NOMO-1 treated with dmso at 0.1 percent for 144 hours (cell line): ENCODE results near the gene HBQ1.
"Not testable (repeated sequence)": the region's sequence is repeated elsewhere in the genome, so short reads cannot be mapped to it uniquely, and the experiment has no call there.

Experiments
- DNase-seq: peaks from one replicate; lab custom pipeline; 2025; ENCODE audit not compliant: unreplicated experiment; lab: John Stamatoyannopoulos, UW

Gene HBQ1

DNA sequence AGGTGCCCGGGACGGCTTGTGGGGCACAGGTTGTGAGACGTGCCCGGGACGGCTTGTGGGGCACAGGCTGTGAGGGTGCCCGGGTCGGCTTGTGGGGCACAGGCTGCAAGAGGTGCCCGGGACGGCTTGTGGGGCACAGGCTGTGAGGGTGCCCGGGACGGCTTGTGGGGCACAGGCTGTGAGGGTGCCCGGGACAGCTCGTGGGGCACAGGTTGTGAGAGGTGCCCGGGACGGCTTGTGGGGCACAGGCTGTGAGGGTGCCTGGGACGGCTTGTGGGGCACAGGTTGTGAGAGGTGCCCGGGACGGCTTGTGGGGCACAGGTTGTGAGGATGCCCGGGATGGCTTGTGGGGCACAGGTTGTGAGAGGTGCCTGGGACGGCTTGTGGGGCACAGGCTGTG lies 20.0 kb upstream of the HBQ1 start:
- DNase-seq = not testable (repeated sequence)

DNA sequence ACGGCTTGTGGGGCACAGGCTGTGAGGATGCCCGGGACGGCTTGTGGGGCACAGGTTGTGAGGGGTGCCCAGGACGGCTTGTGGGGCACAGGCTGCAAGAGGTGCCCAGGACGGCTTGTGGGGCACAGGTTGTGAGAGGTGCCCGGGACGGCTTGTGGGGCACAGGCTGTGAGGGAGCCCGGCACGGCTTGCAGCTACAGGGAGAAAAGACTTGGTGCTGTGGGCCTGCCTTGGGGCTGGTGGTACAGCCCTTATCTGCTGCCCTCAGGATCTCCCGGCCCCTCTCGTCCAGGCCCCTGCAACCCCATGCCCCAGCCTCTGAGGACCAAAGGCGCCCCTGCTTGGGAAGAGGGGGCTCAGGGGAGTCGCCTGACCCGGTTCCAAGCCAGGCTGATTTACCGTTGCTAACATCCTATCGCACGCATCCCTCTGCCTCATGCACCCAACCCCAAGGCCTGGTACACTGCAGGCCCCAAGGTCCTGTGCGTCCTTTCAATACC lies 19.5 kb upstream of the HBQ1 start:
- no peak for DNase-seq

DNA sequence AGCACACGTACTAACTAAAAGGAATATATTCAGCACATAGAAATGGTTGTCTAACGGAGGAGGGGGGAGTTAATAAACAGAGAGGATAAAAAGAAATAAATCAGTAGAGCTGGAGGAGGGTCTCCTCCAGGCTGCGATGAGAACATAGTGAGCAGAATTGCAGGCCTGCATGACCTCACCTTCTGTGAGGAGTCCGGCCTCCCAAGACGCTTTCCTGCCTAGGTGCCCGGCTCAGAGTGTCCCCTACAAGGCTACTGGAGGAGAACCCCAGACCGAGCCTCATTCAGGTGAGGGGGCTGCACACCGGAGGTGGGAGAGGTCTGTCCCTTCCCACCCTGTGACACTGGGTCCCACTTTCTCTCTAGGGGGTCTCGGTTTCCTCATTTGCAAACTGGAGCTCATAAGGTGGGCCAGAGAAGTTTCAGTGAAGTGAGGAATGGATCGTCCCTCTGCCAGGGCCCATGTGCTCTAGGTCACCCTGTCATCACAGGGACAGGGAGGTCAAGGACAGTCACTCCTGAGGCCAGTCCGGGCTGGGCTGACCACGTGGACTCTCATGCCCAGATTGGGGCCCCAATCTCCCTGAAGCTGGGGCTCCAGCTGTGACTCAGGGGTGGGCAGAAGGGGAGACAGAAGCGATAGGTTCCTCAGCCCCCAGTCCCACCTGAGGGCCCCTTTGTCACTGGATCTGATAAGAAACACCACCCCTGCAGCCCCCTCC lies 17.8 kb upstream of the HBQ1 start:
- DNase-seq = no peak

DNA sequence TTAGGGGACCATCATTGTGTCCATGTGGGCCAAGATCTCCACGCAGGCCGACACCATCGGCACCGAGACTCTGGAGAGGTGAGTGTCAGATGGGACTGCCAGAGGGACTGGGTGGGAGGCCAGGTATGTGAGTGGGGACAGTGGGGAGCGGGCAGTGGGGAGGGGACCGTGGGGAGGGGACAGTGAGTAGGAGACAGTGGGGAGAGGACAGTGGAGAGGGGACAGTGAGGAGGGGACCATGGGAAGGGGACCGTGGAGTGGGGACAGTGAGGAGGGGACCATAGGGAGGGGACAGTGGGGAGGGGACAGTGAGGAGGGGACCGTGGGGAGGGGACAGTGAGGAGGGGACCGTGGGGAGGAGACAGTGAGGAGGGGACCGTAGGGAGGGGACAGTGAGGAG lies 17.1 kb upstream of the HBQ1 start:
- not testable (repeated sequence) for DNase-seq

DNA sequence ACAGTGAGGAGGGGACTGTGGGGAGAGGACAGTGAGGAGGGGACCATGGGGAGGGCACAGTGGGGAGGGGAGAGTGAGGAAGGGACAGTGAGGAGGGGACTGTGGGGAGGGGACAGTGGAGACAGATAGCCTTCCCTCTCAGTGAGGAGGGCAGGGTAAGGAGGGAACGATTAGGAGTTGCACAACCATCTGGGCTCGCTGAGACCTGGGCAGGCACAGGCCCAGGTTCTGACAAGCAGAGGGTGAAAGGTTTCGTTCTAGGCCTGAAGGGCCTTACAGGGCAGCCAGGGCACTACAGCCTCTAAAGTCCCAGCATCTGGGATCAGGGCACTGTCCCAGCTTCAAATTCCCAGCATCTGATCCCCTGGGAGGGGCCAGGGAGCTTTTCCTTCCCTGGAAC lies 16.6 kb upstream of the HBQ1 start:
- DNase-seq = not testable (repeated sequence)

DNA sequence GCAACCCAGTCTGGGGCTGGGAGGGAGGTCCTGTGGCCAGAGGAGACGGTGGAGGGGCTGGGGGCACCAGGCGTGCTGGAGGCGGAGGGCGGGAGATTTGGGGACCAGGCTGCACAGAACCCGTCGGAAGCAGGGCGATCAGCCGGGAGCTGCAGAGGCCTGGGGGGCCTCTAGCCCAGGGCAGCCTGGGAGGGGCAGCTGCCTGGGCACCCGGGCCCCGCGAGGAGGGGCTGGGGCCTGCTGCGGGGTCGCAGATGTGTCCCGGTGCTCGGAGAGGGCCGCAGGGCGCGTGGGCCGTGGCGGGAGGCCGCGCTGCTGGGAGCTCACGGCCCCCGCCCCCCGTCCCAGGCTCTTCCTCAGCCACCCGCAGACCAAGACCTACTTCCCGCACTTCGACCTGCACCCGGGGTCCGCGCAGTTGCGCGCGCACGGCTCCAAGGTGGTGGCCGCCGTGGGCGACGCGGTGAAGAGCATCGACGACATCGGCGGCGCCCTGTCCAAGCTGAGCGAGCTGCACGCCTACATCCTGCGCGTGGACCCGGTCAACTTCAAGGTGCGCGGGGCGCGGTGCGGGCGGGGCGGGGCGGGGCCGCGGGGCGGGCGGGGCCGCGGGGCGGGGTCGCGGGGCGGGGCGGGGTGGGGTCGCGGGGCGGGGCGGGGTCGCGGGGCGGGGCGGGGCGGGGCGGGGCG lies 16.0 kb upstream of the HBQ1 start:
- not testable (repeated sequence) for DNase-seq

DNA sequence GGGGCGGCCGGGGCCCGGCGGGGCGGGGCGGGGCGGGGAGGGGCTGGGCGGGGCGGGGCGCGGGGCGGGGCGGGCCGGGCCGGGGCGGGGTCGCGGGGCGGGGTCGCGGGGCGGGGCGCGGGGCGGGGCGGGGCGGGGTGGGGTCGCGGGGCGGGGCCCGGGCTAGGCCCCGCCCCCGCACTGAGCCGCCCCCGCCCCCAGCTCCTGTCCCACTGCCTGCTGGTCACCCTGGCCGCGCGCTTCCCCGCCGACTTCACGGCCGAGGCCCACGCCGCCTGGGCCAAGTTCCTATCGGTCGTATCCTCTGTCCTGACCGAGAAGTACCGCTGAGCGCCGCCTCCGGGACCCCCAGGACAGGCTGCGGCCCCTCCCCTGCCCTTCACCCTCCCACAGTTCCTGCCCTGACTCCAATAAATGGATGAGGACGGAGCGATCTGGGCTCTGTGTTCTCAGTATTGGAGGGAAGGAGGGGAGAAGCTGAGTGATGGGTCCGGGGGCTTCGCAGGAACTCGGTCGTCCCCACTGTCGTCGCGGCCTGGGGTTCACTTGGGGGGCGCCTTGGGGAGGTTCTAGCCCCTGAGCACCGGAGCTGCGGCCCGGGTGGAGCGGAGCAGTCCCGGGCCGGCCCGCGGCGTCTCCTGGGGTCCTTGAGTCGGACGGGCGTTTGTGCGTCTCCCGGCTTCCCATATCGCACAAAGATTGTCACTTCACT lies 15.3 kb upstream of the HBQ1 start:
- no peak for DNase-seq

DNA sequence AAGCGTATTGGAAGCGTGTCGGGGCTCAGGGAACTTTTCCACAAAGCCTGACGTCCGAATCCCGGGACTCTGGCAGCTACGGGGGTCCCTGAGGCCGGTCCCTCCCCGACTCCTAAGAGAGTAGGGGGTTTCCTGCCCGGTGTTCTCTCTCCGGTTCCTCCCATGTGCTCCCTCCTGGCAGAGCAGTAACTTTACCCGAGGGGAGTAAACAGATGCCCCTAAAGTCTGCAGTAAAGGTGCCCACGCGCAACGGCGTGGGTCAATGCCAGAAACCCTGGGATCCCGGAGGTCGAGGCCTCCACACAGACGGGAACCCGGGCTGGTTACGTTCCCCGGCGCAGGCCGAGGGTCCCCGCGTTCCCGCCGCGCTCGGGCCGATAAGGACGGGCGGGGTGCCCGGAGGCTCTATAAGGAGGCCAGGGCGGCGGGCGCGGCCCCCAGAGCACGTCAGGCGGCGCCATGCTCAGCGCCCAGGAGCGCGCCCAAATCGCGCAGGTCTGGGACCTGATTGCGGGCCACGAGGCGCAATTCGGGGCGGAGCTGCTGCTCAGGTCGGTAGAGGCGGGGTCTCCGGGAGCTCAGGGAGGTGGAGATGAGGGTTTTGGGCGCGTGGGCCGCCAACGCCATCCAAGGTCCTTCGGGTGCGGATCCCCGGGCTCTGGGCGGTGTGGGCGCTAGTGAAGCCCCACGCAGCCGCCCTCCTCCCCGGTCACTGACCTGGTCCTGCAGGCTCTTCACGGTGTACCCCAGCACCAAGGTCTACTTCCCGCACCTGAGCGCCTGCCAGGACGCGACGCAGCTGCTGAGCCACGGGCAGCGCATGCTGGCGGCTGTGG lies 14.5 kb upstream of the HBQ1 start, which contains the start of gene HBM:
HBM (plus strand) TSS at position 440 of the 836 bp plus-strand sequence; CDS start at position 460, 20 bp downstream.
- no peak for DNase-seq

DNA sequence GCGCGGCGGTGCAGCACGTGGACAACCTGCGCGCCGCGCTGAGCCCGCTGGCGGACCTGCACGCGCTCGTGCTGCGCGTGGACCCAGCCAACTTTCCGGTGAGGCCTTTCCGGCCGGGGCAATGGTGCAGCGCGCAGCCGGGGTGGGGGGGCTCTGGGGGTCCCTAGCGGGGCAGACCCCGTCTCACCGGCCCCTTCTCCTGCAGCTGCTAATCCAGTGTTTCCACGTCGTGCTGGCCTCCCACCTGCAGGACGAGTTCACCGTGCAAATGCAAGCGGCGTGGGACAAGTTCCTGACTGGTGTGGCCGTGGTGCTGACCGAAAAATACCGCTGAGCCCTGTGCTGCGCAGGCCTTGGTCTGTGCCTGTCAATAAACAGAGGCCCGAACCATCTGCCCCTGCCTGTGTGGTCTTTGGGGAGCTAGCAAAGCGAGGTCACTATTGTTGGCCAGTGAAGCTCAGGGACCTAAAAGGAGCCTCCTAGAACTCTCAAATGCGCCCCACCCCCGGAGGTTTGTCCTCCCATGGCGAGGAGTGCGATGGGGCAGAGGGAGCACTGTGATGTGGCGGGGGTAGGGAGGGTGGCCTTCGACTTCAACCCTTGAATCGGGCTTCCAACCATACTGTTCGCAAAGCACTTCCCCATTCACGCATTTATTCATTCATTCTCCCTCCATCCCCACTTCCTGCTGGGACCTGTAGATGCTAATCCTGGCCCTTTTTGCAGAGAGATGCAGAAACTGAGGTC lies 13.7 kb upstream of the HBQ1 start:
- DNase-seq = no peak

DNA sequence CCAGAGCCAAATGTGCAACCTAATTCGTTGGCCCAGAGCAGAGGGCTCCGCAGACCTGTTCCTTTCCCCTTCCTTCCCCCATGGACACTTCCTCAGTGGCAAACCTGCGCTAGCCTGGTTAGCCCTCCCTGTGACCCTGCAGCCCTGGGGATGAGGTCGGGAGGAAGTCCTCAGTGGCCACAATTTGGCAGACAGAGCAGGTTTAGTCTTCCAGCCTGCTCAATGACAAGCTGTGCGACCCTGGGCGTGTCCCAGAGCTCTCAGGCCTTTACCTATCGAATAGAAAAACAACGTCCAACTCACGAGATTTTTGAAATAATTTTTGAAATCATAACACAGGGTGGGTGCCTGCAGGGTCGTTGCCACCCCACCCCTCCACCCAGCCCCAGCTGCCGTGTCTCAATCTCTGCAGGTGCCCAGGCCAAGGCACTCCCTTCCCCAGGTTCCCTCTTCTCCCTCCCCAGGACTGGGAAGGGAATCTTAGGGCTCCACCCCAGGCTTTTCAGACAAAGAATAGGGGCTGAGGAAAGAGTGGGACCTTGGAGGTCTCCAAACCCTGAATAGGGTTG lies 13.1 kb upstream of the HBQ1 start:
- DNase-seq = no peak

DNA sequence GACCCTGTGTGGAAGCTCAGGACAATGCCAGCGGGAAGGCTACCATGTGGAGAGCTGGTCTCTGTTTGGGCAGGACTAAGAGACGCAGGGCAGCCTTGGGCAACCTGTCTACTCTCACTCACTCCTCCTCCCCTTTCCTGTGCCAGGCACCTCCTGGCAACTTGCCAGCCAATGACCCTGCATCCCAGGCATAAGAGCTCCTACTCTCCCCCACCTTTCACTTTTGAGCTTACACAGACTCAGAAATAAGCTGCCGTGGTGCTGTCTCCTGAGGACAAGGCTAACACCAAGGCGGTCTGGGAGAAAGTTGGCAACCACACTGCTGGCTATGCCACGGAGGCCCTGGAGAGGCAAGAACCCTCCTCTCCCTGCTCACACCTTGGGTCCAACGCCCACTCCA lies 11.8 kb upstream of the HBQ1 start:
- DNase-seq = no peak

DNA sequence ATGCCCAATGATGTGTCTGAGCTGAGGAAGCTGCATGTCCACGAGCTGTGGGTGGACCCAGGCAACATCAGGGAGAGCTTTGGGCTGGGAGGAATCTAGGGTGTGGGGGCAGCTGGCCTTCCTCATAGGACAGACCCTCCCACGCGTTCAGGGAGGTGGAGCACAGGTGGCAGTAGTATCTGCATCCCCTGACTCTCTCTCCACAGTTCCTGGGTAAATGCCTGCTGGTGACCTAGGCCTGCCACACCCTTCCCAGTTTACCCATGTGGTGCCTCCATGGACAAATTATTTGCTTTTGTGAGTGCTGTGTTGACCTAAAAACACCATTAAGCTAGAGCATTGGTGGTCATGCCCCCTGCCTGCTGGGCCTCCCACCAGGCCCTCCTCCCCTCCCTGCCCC lies 11.2 kb upstream of the HBQ1 start:
- DNase-seq = no peak

DNA sequence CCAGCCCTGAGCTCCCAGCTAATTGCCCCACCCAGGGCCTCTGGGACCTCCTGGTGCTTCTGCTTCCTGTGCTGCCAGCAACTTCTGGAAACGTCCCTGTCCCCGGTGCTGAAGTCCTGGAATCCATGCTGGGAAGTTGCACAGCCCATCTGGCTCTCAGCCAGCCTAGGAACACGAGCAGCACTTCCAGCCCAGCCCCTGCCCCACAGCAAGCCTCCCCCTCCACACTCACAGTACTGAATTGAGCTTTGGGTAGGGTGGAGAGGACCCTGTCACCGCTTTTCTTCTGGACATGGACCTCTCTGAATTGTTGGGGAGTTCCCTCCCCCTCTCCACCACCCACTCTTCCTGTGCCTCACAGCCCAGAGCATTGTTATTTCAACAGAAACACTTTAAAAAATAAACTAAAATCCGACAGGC lies 10.2 kb upstream of the HBQ1 start:
- not testable (repeated sequence) for DNase-seq

DNA sequence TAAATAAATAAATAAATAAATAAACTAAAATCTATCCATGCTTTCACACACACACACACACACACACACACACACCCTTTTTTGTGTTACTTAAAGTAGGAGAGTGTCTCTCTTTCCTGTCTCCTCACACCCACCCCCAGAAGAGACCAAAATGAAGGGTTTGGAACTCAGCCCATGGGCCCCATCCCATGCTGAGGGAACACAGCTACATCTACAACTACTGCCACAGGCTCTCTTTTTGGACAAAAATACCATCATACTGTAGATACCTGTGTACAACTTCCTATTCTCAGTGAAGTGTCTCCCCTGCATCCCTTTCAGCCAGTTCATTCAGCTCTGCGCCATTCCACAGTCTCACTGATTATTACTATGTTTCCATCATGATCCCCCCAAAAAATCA lies 9.5 kb upstream of the HBQ1 start:
- DNase-seq = no peak

DNA sequence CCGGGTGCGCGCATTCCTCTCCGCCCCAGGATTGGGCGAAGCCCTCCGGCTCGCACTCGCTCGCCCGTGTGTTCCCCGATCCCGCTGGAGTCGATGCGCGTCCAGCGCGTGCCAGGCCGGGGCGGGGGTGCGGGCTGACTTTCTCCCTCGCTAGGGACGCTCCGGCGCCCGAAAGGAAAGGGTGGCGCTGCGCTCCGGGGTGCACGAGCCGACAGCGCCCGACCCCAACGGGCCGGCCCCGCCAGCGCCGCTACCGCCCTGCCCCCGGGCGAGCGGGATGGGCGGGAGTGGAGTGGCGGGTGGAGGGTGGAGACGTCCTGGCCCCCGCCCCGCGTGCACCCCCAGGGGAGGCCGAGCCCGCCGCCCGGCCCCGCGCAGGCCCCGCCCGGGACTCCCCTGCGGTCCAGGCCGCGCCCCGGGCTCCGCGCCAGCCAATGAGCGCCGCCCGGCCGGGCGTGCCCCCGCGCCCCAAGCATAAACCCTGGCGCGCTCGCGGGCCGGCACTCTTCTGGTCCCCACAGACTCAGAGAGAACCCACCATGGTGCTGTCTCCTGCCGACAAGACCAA lies 7.8 kb upstream of the HBQ1 start, which contains the start of gene HBA2:
HBA2 (plus strand) TSS at position 503 of the 568 bp plus-strand sequence; CDS start at position 540, 37 bp downstream.
- not testable (repeated sequence) for DNase-seq

DNA sequence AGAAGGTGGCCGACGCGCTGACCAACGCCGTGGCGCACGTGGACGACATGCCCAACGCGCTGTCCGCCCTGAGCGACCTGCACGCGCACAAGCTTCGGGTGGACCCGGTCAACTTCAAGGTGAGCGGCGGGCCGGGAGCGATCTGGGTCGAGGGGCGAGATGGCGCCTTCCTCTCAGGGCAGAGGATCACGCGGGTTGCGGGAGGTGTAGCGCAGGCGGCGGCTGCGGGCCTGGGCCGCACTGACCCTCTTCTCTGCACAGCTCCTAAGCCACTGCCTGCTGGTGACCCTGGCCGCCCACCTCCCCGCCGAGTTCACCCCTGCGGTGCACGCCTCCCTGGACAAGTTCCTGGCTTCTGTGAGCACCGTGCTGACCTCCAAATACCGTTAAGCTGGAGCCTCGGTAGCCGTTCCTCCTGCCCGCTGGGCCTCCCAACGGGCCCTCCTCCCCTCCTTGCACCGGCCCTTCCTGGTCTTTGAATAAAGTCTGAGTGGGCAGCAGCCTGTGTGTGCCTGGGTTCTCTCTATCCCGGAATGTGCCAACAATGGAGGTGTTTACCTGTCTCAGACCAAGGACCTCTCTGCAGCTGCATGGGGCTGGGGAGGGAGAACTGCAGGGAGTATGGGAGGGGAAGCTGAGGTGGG lies 6.9 kb upstream of the HBQ1 start:
- DNase-seq = not testable (repeated sequence)

DNA sequence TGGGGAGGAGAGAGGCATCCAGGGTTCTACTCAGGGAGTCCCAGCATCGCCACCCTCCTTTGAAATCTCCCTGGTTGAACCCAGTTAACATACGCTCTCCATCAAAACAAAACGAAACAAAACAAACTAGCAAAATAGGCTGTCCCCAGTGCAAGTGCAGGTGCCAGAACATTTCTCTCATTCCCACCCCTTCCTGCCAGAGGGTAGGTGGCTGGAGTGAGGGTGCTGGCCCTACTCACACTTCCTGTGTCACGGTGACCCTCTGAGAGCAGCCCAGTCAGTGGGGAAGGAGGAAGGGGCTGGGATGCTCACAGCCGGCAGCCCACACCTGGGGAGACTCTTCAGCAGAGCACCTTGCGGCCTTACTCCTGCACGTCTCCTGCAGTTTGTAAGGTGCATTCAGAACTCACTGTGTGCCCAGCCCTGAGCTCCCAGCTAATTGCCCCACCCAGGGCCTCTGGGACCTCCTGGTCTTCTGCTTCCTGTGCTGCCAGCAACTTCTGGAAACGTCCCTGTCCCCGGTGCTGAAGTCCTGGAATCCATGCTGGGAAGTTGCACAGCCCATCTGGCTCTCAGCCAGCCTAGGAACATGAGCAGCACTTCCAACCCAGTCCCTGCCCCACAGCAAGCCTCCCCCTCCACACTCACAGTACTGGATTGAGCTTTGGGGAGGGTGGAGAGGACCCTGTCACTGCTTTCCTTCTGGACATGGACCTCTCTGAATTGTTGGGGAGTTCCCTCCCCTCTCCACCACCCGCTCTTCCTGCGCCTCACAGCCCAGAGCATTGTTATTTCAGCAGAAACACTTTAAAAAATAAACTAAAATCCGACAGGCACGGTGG lies 6.1 kb upstream of the HBQ1 start:
- not testable (repeated sequence) for DNase-seq
